GM12878 (cell line): ENCODE measurements around the gene THAP11. TPM values are rescaled to one million over a fixed set of nuclear protein-coding genes. Genes with fewer than 3 reads are reported as not detected.

Experiments used
- CHD1 ChIP-seq: IDR thresholded peaks from 2 replicates; pipeline ENCODE4 v1.6.1; 2012; ENCODE audit warnings: low read depth, low read length, improper control_type of control experiment
- CHD4 ChIP-seq: fragments of 200-600 bp; sonication (generic); IDR thresholded peaks from 2 replicates; pipeline ENCODE4 v1.6.1; 2016; ENCODE audit warnings: mild to moderate bottlenecking
- CREB1 ChIP-seq: IDR thresholded peaks from 2 replicates; pipeline ENCODE4 v1.6.1; 2012; ENCODE audit warnings: low read depth, mild to moderate bottlenecking, inconsistent platforms
- EED ChIP-seq: sonication (generic); IDR thresholded peaks from 2 replicates; pipeline ENCODE4 v1.6.1; 2016; ENCODE audit warnings: antibody characterized with exemption, low read depth
- ETV6 ChIP-seq, 2 experiments: fragments of 450-650 bp in 1 of 2; IDR thresholded peaks in 1 of 2; conservative IDR thresholded peaks in 1 of 2; 2 replicates each; pipeline ENCODE4 v1.6.1; 2014; ENCODE audit warnings: antibody characterized with exemption in 1 of 2, borderline replicate concordance in 1 of 2, low read depth in 1 of 2, mild to moderate bottlenecking in 1 of 2, moderate library complexity in 1 of 2
- IKZF2 ChIP-seq, 2 experiments: fragments of 450-650 bp; IDR thresholded peaks; 2 replicates each; pipeline ENCODE4 v1.6.1; 2017; ENCODE audit warnings: mild to moderate bottlenecking in 2 of 2, moderate library complexity in 2 of 2
- MAX ChIP-seq: IDR thresholded peaks from 2 replicates; pipeline ENCODE4 v1.6.1; 2012; ENCODE audit warnings: low read depth, low read length, improper control_type of control experiment
- TAF1 ChIP-seq: IDR thresholded peaks from 2 replicates; pipeline ENCODE4 v1.6.1; 2011; ENCODE audit warnings: mild to moderate bottlenecking, low read depth, low read length, borderline replicate concordance
- ZBTB40 ChIP-seq: fragments of 450-650 bp; IDR thresholded peaks from 2 replicates; pipeline ENCODE4 v1.6.1; 2016; ENCODE audit warnings: mild to moderate bottlenecking, moderate library complexity, borderline replicate concordance
- ZNF207 ChIP-seq: fragments of 450-650 bp; IDR thresholded peaks from 2 replicates; pipeline ENCODE4 v1.6.1; 2014; ENCODE audit warnings: antibody characterized with exemption, mild to moderate bottlenecking, borderline replicate concordance
- ZNF24 ChIP-seq: fragments of 450-650 bp; IDR thresholded peaks from 2 replicates; pipeline ENCODE4 v1.6.1; 2017; ENCODE audit warnings: antibody characterized with exemption, mild to moderate bottlenecking
- ZNF384 ChIP-seq: IDR thresholded peaks from 2 replicates; pipeline ENCODE4 v1.6.1; 2012; ENCODE audit warnings: low read depth, mild to moderate bottlenecking, low read length, improper control_type of control experiment, borderline replicate concordance
- ZZZ3 ChIP-seq: IDR thresholded peaks from 2 replicates; pipeline ENCODE4 v1.6.1; 2011; ENCODE audit warnings: low read depth; ENCODE audit not compliant: control insufficient read depth, insufficient read length
- polyA plus RNA-seq, 11 experiments: library from polyadenylated mRNA; depleted of rRNA in 4 of 11; unstranded in 6 of 11; stranded (reverse) in 5 of 11; fragments of >200 nt; fragmentation: Nextera tagmentation in 4 of 11; fragmentation: Illumina TruSeq in 1 of 11; extraction: Ambion mirVana in 4 of 11; extraction: Trizol in 1 of 11; gene quantifications; 1 replicate in 1 of 11; 2 replicates in 10 of 11; pipeline versions ENCODE4 v1.2.1 to v1.2.3, GENCODE V29; 2011 to 2016; ENCODE audit warnings: inconsistent platforms in 2 of 11, missing spikeins in 2 of 11, low read depth in 1 of 11
- total RNA-seq, 4 experiments: library from RNA; depleted of rRNA in 3 of 4; stranded (reverse); fragments of >200 nt in 3 of 4; fragmentation: Illumina TruSeq in 1 of 4; extraction: Trizol in 1 of 4; gene quantifications; 2 replicates each; pipeline versions ENCODE4 v1.2.1 to v1.2.3, GENCODE V29; 2013 to 2021
- TF ChIP-seq, protein P1 (sequence below): fragments of 450-650 bp; IDR thresholded peaks from 2 replicates; pipeline ENCODE4 v1.6.1; 2017; ENCODE audit warnings: mild to moderate bottlenecking, moderate library complexity
- TF ChIP-seq, protein P2 (sequence below): fragments of 450-650 bp; IDR thresholded peaks from 2 replicates; pipeline ENCODE4 v1.6.1; 2016; ENCODE audit warnings: mild to moderate bottlenecking

THAP11 gene
- total and polyA plus RNA-seq, 10 of the 15 experiments (the other 5 are each of a cell fraction or from before 2014, with no cell fraction given): 2.5 to 36.7 (median 21.4) TPM

DNA sequence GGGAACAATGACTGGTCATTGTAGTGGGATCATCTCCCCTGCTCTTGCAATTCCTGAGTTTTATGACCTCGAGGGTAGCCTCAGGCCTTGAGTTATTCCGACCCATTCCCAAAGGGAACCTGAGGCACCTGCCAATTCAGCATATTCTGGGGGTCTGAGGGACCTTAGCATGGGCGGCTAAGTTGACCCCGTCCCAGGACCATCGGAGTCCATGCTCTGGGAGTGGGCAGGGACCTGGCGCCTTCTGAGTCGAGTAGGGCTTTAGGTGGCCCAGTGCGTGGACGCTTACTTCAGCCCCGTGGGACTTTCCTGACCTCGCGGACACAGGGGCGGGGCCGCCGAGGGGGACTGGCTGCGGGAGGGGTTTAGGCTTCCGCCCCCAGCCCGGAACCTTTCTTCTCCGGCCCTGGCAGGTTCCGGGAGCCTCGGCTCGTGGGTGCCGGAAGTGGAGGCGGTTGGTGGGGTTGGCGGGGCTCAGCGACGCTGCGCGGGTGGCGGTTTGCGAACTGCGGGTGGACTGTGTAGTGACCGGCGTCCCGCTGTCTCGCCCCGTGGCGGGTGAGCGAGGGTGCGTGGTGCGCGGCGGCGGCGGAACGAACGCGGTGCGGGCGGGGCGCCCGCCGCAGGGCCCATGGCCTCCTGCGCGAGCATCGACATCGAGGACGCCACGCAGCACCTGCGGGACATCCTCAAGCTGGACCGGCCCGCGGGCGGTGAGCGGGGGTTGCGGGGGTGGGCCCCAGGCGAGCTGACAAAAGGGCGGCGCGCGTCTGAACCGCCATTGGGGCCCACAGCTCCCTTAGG, 30.7 kb downstream of the THAP11 start, which contains the start of gene EDC4 (continued):
- TF ChIP-seq ZNF384: peak; percentile 14; the same call in 1 of the 2 replicates
- 0 out of 4 replicates have a peak, but pooled peaks of 1 of the 2 experiments have one; percentile 34 for TF ChIP-seq ETV6 (conservative IDR thresholded peaks at IDR 0.05 in 1 of 2, IDR thresholded peaks at IDR 0.05 in 1 of 2; ENCODE audit: borderline replicate concordance in 1 of 2, low read depth in 1 of 2)
- peak; percentile 86 for TF ChIP-seq TAF1
- TF ChIP-seq, protein P1, sequence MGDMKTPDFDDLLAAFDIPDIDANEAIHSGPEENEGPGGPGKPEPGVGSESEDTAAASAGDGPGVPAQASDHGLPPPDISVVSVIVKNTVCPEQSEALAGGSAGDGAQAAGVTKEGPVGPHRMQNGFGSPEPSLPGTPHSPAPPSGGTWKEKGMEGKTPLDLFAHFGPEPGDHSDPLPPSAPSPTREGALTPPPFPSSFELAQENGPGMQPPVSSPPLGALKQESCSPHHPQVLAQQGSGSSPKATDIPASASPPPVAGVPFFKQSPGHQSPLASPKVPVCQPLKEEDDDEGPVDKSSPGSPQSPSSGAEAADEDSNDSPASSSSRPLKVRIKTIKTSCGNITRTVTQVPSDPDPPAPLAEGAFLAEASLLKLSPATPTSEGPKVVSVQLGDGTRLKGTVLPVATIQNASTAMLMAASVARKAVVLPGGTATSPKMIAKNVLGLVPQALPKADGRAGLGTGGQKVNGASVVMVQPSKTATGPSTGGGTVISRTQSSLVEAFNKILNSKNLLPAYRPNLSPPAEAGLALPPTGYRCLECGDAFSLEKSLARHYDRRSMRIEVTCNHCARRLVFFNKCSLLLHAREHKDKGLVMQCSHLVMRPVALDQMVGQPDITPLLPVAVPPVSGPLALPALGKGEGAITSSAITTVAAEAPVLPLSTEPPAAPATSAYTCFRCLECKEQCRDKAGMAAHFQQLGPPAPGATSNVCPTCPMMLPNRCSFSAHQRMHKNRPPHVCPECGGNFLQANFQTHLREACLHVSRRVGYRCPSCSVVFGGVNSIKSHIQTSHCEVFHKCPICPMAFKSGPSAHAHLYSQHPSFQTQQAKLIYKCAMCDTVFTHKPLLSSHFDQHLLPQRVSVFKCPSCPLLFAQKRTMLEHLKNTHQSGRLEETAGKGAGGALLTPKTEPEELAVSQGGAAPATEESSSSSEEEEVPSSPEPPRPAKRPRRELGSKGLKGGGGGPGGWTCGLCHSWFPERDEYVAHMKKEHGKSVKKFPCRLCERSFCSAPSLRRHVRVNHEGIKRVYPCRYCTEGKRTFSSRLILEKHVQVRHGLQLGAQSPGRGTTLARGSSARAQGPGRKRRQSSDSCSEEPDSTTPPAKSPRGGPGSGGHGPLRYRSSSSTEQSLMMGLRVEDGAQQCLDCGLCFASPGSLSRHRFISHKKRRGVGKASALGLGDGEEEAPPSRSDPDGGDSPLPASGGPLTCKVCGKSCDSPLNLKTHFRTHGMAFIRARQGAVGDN: peak; percentile 71
- TF ChIP-seq, protein P2, sequence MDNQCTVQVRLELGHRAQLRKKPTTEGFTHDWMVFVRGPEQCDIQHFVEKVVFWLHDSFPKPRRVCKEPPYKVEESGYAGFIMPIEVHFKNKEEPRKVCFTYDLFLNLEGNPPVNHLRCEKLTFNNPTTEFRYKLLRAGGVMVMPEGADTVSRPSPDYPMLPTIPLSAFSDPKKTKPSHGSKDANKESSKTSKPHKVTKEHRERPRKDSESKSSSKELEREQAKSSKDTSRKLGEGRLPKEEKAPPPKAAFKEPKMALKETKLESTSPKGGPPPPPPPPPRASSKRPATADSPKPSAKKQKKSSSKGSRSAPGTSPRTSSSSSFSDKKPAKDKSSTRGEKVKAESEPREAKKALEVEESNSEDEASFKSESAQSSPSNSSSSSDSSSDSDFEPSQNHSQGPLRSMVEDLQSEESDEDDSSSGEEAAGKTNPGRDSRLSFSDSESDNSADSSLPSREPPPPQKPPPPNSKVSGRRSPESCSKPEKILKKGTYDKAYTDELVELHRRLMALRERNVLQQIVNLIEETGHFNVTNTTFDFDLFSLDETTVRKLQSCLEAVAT: peak; percentile 36; the same call in 1 of the 2 replicates
- TF ChIP-seq CHD4: no peak
- TF ChIP-seq ZNF207: peak; percentile 90; the same call in 1 of the 2 replicates
- TF ChIP-seq CREB1: peak; percentile 83
- TF ChIP-seq IKZF2 (IDR thresholded peaks at IDR 0.05): 0 out of 4 replicates have a peak, but pooled peaks of 1 of the 2 experiments have one; percentile 34
- TF ChIP-seq MAX: peak; percentile 78; the same call in 1 of the 2 replicates
- peak; percentile 98 for TF ChIP-seq ZBTB40
- TF ChIP-seq CHD1: no peak
- peak; percentile 74; the same call in 1 of the 2 replicates for TF ChIP-seq ZNF24
- TF ChIP-seq ZZZ3: peak; percentile 18
- TF ChIP-seq EED: no peak
